HL-60 (cell line): ENCODE data around the gene DZIP1L.

ENCODE experiments used
- CTCF ChIP-seq: IDR thresholded peaks from one replicate; pipeline ENCODE4 v1.5.1; 2011; ENCODE audit warnings: low read length, control low read depth, inconsistent platforms; ENCODE audit not compliant: insufficient read depth
- REST ChIP-seq: IDR thresholded peaks from 2 replicates; pipeline ENCODE4 v1.6.1; 2012; ENCODE audit warnings: low read depth; ENCODE audit not compliant: insufficient replicate concordance

- TF ChIP-seq CTCF (no peak), REST (no peak)
These were observed 26.3 kb downstream of the DZIP1L start for GRCh38 chr3:138089091-138089490.
